ENCODE data around the gene SERPINB1. TPM values are rescaled to one million over a fixed set of nuclear protein-coding genes. Genes with fewer than 3 reads are reported as not detected.

SERPINB1 gene
- total and polyA plus RNA-seq, 10 of the 15 experiments (the other 5 are each of a cell fraction or from before 2014, with no cell fraction given): 0.45 to 2.4 (median 0.83) TPM

DNA sequence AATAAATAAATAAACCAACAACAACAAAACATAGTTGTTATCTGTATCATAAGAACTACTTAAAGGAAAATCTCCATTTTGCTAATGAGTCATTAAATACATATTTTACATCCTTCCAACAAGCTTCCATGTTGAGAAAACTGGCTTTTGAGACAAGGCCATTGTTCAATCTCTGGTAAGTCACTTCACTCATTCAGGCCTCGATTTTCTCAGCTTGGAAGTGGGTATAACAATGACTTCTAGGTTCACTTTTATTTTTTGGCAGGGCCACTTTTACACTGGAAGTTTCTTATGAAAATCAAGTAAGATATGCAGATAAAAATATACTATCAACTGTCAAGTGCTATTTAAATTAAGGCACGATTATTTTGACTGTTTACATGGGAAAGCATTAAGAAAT, 46.5 kb downstream of the SERPINB1 start:
- ChIA-PET SMC1A (ENCODE audit: uncharacterized antibody, unreplicated experiment) (interaction anchor here (4.6 kb wide), 1 partner anchor 136 kb away, joined by 41 read pairs; no protein-coding TSS in a partner anchor), CTCF (interaction anchor here (1.9 kb wide), 1 partner anchor 51 kb away, joined by 4 read pairs; no protein-coding TSS in a partner anchor), RAD21 (ENCODE audit: unreplicated experiment) (no interaction called here), POLR2A (no interaction called here)
- no peak overlapping the region for H3K9ac ChIP-seq (ENCODE audit: control insufficient read depth, insufficient read depth, low read length)
- H3K4me1 ChIP-seq (ENCODE audit: control insufficient read depth, insufficient read depth, low read length): peaks cover 7% of the 10 kb centered on the region
- H3K36me3 ChIP-seq (ENCODE audit: control insufficient read depth in 2 of 2, insufficient read depth in 2 of 2, low read length in 1 of 2): no peaks in the 10 kb centered on the region
- H2AFZ ChIP-seq (ENCODE audit: control insufficient read depth, low read depth, low read length): no peak overlapping the region
- no peak for DNase-seq (ENCODE audit: low read depth, low spot score)
- H3K4me3 ChIP-seq: no peak overlapping the region
- no peak overlapping the region for H3K4me2 ChIP-seq (ENCODE audit: control insufficient read depth, insufficient read depth)
- WGBS (ENCODE audit: insufficient coverage, insufficient replicate concordance, low lambda C conversion rate, missing lambda C conversion rate): 28% methylated on average over 2 of the region's 2 CpGs
- H4K20me1 ChIP-seq (ENCODE audit: control insufficient read depth, insufficient read depth): no peaks in the 10 kb centered on the region; the same call in 1 of the 2 replicates
- H3K27me3 ChIP-seq (replicated peaks in 1 of 2; ENCODE audit: control insufficient read depth in 2 of 2, insufficient read depth in 2 of 2, low read length in 1 of 2): no peaks in the 10 kb centered on the region
- H3K27ac ChIP-seq (ENCODE audit: control insufficient read depth, insufficient read depth): no peak overlapping the region
- no peak for FAIRE-seq
- H3K9me3 ChIP-seq (replicated peaks; ENCODE audit: control insufficient read depth, insufficient read depth, low read length): no peaks in the 10 kb centered on the region
- H3K79me2 ChIP-seq (ENCODE audit: control insufficient read depth, insufficient read depth, low read length): no peaks in the 10 kb centered on the region
- in situ Hi-C loops (cut with MboI): no loop called here
- ATAC-seq: no peak
- BruUV-seq (replicated peaks): no TSS peak
- intact Hi-C loops (cut with micrococcal nuclease; ENCODE audit: unreplicated experiment): no loop called here
- TF ChIP-seq HDAC2 (IDR thresholded peaks at IDR 0.05) (no peak), TCF12 (IDR thresholded peaks at IDR 0.05; ENCODE audit: low read depth, low read length) (no peak), CBFB (IDR thresholded peaks at IDR 0.05; ENCODE audit: low read depth) (no peak), RCOR1 (conservative IDR thresholded peaks at IDR 0.05; ENCODE audit: low read depth, low read length) (no peak), RUNX3 (IDR thresholded peaks at IDR 0.05; ENCODE audit: low read length) (no peak), ASH2L (IDR thresholded peaks at IDR 0.05; ENCODE audit: borderline replicate concordance, low read depth) (no peak), ZBED1 (IDR thresholded peaks at IDR 0.05; ENCODE audit: borderline replicate concordance) (no peak), MEF2A (IDR thresholded peaks at IDR 0.05; ENCODE audit: insufficient read depth, low read depth, low read length) (no peak), BHLHE40 (IDR thresholded peaks at IDR 0.05; ENCODE audit: borderline replicate concordance in 1 of 2, low read depth in 2 of 2, low read length in 1 of 2) (no peak), TBL1XR1 (IDR thresholded peaks at IDR 0.05; ENCODE audit: low read depth, low read length) (no peak), PAX5 (IDR thresholded peaks at IDR 0.05; ENCODE audit: borderline replicate concordance, low read depth, low read length) (no peak), KAT2A (conservative IDR thresholded peaks at IDR 0.05; ENCODE audit: control insufficient read depth, low read depth, low read length) (no peak), SMAD5 (IDR thresholded peaks at IDR 0.05; ENCODE audit: low read depth) (no peak)
- TF ChIP-seq, protein P1, sequence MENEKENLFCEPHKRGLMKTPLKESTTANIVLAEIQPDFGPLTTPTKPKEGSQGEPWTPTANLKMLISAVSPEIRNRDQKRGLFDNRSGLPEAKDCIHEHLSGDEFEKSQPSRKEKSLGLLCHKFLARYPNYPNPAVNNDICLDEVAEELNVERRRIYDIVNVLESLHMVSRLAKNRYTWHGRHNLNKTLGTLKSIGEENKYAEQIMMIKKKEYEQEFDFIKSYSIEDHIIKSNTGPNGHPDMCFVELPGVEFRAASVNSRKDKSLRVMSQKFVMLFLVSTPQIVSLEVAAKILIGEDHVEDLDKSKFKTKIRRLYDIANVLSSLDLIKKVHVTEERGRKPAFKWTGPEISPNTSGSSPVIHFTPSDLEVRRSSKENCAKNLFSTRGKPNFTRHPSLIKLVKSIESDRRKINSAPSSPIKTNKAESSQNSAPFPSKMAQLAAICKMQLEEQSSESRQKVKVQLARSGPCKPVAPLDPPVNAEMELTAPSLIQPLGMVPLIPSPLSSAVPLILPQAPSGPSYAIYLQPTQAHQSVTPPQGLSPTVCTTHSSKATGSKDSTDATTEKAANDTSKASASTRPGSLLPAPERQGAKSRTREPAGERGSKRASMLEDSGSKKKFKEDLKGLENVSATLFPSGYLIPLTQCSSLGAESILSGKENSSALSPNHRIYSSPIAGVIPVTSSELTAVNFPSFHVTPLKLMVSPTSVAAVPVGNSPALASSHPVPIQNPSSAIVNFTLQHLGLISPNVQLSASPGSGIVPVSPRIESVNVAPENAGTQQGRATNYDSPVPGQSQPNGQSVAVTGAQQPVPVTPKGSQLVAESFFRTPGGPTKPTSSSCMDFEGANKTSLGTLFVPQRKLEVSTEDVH (IDR thresholded peaks at IDR 0.05; ENCODE audit: low read depth, partially characterized antibody): no peak
